ENCODE results near the gene OR51E2.

DNA sequence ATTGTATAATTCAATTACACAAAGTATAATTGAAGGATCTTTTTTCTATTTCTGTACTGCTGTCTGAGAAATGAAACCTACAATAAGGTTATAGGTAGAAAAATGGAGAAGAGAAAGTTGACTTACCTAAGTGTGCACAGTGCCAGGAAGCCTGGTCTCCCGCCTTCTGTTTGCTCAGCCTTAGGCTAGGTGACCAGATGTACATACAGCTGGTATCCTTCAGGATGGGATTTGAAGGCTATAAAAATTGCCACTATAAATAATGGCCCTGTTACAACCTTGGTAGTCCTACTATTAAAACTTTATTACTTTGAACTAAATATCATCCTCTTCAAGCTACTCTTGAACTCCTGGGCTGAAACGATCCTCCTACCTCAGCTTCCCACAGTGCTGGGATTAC lies 19.7 kb downstream of the OR51E2 start:
- TF ChIP-seq, protein P1, sequence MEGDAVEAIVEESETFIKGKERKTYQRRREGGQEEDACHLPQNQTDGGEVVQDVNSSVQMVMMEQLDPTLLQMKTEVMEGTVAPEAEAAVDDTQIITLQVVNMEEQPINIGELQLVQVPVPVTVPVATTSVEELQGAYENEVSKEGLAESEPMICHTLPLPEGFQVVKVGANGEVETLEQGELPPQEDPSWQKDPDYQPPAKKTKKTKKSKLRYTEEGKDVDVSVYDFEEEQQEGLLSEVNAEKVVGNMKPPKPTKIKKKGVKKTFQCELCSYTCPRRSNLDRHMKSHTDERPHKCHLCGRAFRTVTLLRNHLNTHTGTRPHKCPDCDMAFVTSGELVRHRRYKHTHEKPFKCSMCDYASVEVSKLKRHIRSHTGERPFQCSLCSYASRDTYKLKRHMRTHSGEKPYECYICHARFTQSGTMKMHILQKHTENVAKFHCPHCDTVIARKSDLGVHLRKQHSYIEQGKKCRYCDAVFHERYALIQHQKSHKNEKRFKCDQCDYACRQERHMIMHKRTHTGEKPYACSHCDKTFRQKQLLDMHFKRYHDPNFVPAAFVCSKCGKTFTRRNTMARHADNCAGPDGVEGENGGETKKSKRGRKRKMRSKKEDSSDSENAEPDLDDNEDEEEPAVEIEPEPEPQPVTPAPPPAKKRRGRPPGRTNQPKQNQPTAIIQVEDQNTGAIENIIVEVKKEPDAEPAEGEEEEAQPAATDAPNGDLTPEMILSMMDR (conservative IDR thresholded peaks at IDR 0.05 in 1 of 2, IDR thresholded peaks at IDR 0.05 in 1 of 2; ENCODE audit: extremely low read depth in 1 of 2, insufficient read depth in 1 of 2, low read depth in 1 of 2, low read length in 2 of 2) = no peak
- TF ChIP-seq EZH2 (IDR thresholded peaks at IDR 0.05; ENCODE audit: borderline replicate concordance, low read length) = no peak
